HepG2 (cell line): ENCODE data around the gene S100A10. TPM values are rescaled to one million over a fixed set of nuclear protein-coding genes. Genes with fewer than 3 reads are reported as not detected.

Experiments used
- ATAC-seq: fragments of 200-7000 bp; cut with Tn5 transposase; 3 replicates; pipeline ENCODE4 v1.9.1; 2020; ENCODE audit warnings: mild to moderate bottlenecking, moderate library complexity
- BruUV-seq: library from RNA; stranded (reverse); fragments of 400-500 nt; replicated peaks from 2 replicates; lab custom pipeline; 2021; lab: Mats Ljungman, UMichigan
- CTCF ChIA-PET: fragments of 300-600 bp; formaldehyde crosslinking; extraction: SDS; loops from one replicate; lab custom pipeline; 2021; ENCODE audit warnings: low total read pairs, inconsistent platforms, low intra/inter-chr PET ratio; lab: Yijun Ruan, JAX
- POLR2A ChIA-PET: fragments of 350-600 bp; sonication (Branson Sonifier 250); formaldehyde crosslinking; loops from one replicate; lab custom pipeline; 2020; ENCODE audit warnings: antibody characterized with exemption, inconsistent platforms; lab: Yijun Ruan, JAX
- DNase-seq: peaks from one replicate; pipeline ENCODE4 v3.0.0-alpha.2; 2015; ENCODE audit warnings: low spot score
- FAIRE-seq: peaks from 3 replicates; lab custom pipeline; 2011; peaks lifted over from hg19 to GRCh38; lab: Jason Lieb, UNC
- H2AFZ ChIP-seq: one replicate; pipeline ENCODE4 v1.6.1; 2011; ENCODE audit warnings: low read length, inconsistent platforms
- H3K27ac ChIP-seq: fragments of 300-600 bp; 3 replicates; pipeline ENCODE4 v1.8.0; 2011; ENCODE audit warnings: mixed run types, mild to moderate bottlenecking, mixed read lengths, low read length, inconsistent platforms; ENCODE audit not compliant: insufficient read depth; ENCODE audit errors: extremely low read length
- H3K27me3 ChIP-seq, 2 experiments: fragments of 200-600 bp in 1 of 2; 2 replicates in 1 of 2; 3 replicates in 1 of 2; pipeline versions ENCODE4 v1.6.0 to v1.8.0; 2011; ENCODE audit warnings: low read length in 2 of 2, mild to moderate bottlenecking in 2 of 2, moderate library complexity in 2 of 2, inconsistent platforms in 1 of 2; ENCODE audit not compliant: insufficient read depth in 2 of 2, control insufficient read depth in 1 of 2
- H3K36me3 ChIP-seq, 2 experiments: fragments of 200-600 bp in 1 of 2; replicated peaks in 1 of 2; 2 replicates in 1 of 2; 3 replicates in 1 of 2; pipeline versions ENCODE4 v1.5.1 to v1.8.0; 2011; ENCODE audit warnings: low read length in 2 of 2, inconsistent platforms in 1 of 2; ENCODE audit not compliant: insufficient read depth in 2 of 2, control insufficient read depth in 1 of 2
- H3K4me1 ChIP-seq: 2 replicates; pipeline ENCODE4 v1.5.1; 2012; ENCODE audit warnings: low read length, inconsistent platforms; ENCODE audit not compliant: insufficient read depth
- H3K4me2 ChIP-seq: 2 replicates; pipeline ENCODE4 v1.6.0; 2011; ENCODE audit warnings: low read depth, low read length, inconsistent platforms
- H3K4me3 ChIP-seq, 3 experiments: fragments of 200-600 bp in 1 of 3; sonication (generic), shearing (Covaris generic) in 1 of 3; replicated peaks in 1 of 3; 2 replicates each; pipeline ENCODE4 v1.5.1; 2011 to 2016; ENCODE audit warnings: low read length in 3 of 3, inconsistent platforms in 2 of 3, low read depth in 2 of 3, mild to moderate bottlenecking in 2 of 3, control low read depth in 1 of 3, mixed read lengths in 1 of 3; ENCODE audit not compliant: insufficient read depth in 1 of 3
- H3K79me2 ChIP-seq: one replicate; pipeline ENCODE4 v1.6.1; 2011; ENCODE audit warnings: low read length, inconsistent platforms; ENCODE audit not compliant: insufficient read depth
- H3K9ac ChIP-seq: 2 replicates; pipeline ENCODE4 v1.6.0; 2011; ENCODE audit warnings: mild to moderate bottlenecking, low read depth, low read length, inconsistent platforms; ENCODE audit not compliant: insufficient read depth
- H3K9me3 ChIP-seq: 2 replicates; pipeline ENCODE4 v1.5.1; 2012; ENCODE audit warnings: mild to moderate bottlenecking, low read length
- H4K20me1 ChIP-seq: 2 replicates; pipeline ENCODE4 v1.6.0; 2011; ENCODE audit warnings: inconsistent platforms, mild to moderate bottlenecking, low read length, moderate library complexity; ENCODE audit not compliant: insufficient read depth
- DPF2 ChIP-seq: sonication (generic); formaldehyde crosslinking; IDR thresholded peaks from 2 replicates; pipeline ENCODE4 v1.4.0; 2020; ENCODE audit warnings: mild to moderate bottlenecking, low read depth, missing genetic modification reagents, borderline replicate concordance
- NR1H2 ChIP-seq: sonication (generic); formaldehyde crosslinking; IDR thresholded peaks from 2 replicates; pipeline ENCODE4 v1.8.1; 2022; ENCODE audit warnings: low read depth, missing genetic modification reagents, borderline replicate concordance
- POLR2AphosphoS5 ChIP-seq: IDR thresholded peaks from 2 replicates; pipeline ENCODE4 v1.6.1; 2012; ENCODE audit warnings: low read depth, low read length
- RBAK ChIP-seq: sonication (generic); formaldehyde crosslinking; IDR thresholded peaks from 2 replicates; pipeline ENCODE4 v1.5.1; 2020; ENCODE audit warnings: mild to moderate bottlenecking, missing genetic modification reagents
- ZSCAN12 ChIP-seq: sonication (generic); formaldehyde crosslinking; IDR thresholded peaks from 2 replicates; pipeline ENCODE4 v1.9.0; 2021; ENCODE audit warnings: mild to moderate bottlenecking, missing genetic modification reagents
- WGBS: methylation state at CpG from one replicate; pipeline ENCODE4 v1.1.6; 2017; ENCODE audit warnings: low lambda C conversion rate; 5-methylcytosine and 5-hydroxymethylcytosine counted together
- in situ Hi-C: cut with HindIII; loops from 2 replicates; pipeline ENCODE4 v1.10.0; 2017; ENCODE audit warnings: low pct_unique_long_range_greater_than_20kb; ENCODE audit not compliant: extremely low pct_ligation_motif_present
- intact Hi-C: fragments of 100-400 bp; cut with micrococcal nuclease; formaldehyde crosslinking; loops from one replicate; pipeline ENCODE4 v1.10.0; 2022; ENCODE audit not compliant: unreplicated experiment
- polyA plus RNA-seq, 8 experiments: library from polyadenylated mRNA; depleted of rRNA in 3 of 8; stranded (reverse) in 7 of 8; unstranded in 1 of 8; fragments of >200 nt; fragmentation: Illumina TruSeq in 4 of 8; extraction: Trizol in 4 of 8; gene quantifications; 2 replicates each; pipeline versions ENCODE4 v1.2.1 to v1.2.3, GENCODE V29; 2011 to 2016; ENCODE audit warnings: low read depth in 4 of 8, missing spikeins in 1 of 8, mixed read lengths in 1 of 8; ENCODE audit not compliant: insufficient read depth in 1 of 8
- total RNA-seq, 5 experiments: library from RNA; depleted of rRNA; stranded (reverse); fragments of >200 nt; fragmentation: Illumina TruSeq; extraction: Trizol; gene quantifications; 2 replicates each; pipeline ENCODE4 v1.2.3, GENCODE V29; 2016; ENCODE audit warnings: low read depth in 1 of 5
- TF ChIP-seq, protein P1 (sequence below): sonication (generic); formaldehyde crosslinking; IDR thresholded peaks from 2 replicates; pipeline ENCODE4 v1.4.0; 2020; ENCODE audit warnings: mild to moderate bottlenecking, missing genetic modification reagents
- TF ChIP-seq, protein P2 (sequence below): sonication (generic); formaldehyde crosslinking; IDR thresholded peaks from 2 replicates; pipeline ENCODE4 v1.9.0; 2022; ENCODE audit warnings: missing genetic modification reagents, mild to moderate bottlenecking, borderline replicate concordance

Gene S100A10
- total and polyA plus RNA-seq, 2 of the 13 experiments (the other 11 are each of a cell fraction or from before 2014, with no cell fraction given), result 16.8 to 28.7 TPM

DNA sequence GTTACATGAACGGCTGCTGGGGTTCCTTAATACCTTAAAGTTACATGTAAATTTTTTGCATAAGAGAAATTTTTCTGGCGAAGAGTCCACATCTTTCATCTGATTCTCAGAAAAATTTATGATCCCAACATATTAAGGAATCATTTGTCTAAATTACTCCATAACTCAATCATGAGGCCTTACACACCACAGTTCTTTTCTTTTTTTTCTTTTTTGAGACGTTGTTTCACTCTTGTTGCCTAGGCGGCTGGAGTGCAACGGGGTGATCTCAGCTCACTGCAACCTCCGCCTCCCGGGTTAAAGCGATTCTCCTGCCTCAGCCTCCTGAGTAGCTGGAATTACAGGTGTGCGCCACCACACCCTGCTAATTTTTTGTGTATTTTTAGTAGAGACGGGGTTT is 45.2 kb upstream of the S100A10 start:
- ChIA-PET CTCF (no interaction called here), POLR2A (no interaction called here)
- no TSS peak for BruUV-seq
- in situ Hi-C loops, result no loop called here
- no peak for TF ChIP-seq POLR2AphosphoS5
- no peak for TF ChIP-seq ZSCAN12 (CRISPR knock-in tag)
- TF ChIP-seq, protein P1, sequence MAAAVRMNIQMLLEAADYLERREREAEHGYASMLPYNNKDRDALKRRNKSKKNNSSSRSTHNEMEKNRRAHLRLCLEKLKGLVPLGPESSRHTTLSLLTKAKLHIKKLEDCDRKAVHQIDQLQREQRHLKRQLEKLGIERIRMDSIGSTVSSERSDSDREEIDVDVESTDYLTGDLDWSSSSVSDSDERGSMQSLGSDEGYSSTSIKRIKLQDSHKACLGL (CRISPR knock-in tag), result no peak
- TF ChIP-seq, protein P2, sequence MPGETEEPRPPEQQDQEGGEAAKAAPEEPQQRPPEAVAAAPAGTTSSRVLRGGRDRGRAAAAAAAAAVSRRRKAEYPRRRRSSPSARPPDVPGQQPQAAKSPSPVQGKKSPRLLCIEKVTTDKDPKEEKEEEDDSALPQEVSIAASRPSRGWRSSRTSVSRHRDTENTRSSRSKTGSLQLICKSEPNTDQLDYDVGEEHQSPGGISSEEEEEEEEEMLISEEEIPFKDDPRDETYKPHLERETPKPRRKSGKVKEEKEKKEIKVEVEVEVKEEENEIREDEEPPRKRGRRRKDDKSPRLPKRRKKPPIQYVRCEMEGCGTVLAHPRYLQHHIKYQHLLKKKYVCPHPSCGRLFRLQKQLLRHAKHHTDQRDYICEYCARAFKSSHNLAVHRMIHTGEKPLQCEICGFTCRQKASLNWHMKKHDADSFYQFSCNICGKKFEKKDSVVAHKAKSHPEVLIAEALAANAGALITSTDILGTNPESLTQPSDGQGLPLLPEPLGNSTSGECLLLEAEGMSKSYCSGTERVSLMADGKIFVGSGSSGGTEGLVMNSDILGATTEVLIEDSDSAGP, result no peak
- no peak for TF ChIP-seq RBAK (CRISPR knock-in tag)
- no peak for TF ChIP-seq DPF2 (CRISPR knock-in tag)
- no peak for TF ChIP-seq NR1H2 (CRISPR knock-in tag)
- no peak overlapping the region for H3K27ac ChIP-seq
- 56% methylated on average over 10 of the region's 10 CpGs for WGBS
- no peak for FAIRE-seq
- DNase-seq, result no peak
- H3K4me2 ChIP-seq, result no peak overlapping the region
- H3K36me3 ChIP-seq, result no peaks in the 10 kb centered on the region
- H2AFZ ChIP-seq, result no peak overlapping the region
- H4K20me1 ChIP-seq, result no peaks in the 10 kb centered on the region
- ATAC-seq, result no peak
- peaks cover 0 to 48% of the 10 kb centered on the region in 2 experiments; a peak in 1 of 5 replicates for H3K27me3 ChIP-seq
- H3K9me3 ChIP-seq, result no peaks in the 10 kb centered on the region
- no peaks in the 10 kb centered on the region for H3K79me2 ChIP-seq
- no peak overlapping the region for H3K4me3 ChIP-seq
- H3K9ac ChIP-seq, result no peak overlapping the region
- peaks cover 35% of the 10 kb centered on the region for H3K4me1 ChIP-seq
- intact Hi-C loops, result no loop called here
